ENCODE data around the gene DLEC1.
A peak's percentile ranks its signal among the peaks of the same experiment; 100 is the strongest.

Gene DLEC1

GRCh38 chr3:38001456-38002081 lies 37.4 kb upstream of the DLEC1 start:
- TF ChIP-seq, protein P1, sequence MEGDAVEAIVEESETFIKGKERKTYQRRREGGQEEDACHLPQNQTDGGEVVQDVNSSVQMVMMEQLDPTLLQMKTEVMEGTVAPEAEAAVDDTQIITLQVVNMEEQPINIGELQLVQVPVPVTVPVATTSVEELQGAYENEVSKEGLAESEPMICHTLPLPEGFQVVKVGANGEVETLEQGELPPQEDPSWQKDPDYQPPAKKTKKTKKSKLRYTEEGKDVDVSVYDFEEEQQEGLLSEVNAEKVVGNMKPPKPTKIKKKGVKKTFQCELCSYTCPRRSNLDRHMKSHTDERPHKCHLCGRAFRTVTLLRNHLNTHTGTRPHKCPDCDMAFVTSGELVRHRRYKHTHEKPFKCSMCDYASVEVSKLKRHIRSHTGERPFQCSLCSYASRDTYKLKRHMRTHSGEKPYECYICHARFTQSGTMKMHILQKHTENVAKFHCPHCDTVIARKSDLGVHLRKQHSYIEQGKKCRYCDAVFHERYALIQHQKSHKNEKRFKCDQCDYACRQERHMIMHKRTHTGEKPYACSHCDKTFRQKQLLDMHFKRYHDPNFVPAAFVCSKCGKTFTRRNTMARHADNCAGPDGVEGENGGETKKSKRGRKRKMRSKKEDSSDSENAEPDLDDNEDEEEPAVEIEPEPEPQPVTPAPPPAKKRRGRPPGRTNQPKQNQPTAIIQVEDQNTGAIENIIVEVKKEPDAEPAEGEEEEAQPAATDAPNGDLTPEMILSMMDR (IDR thresholded peaks at IDR 0.05; ENCODE audit: insufficient read depth, low read depth, low read length, missing control alignments), result peak; percentile 8
- no peak overlapping the region for H3K4me3 ChIP-seq (ENCODE audit: low read depth, low read length)
- DNase-seq (ENCODE audit: low read depth), result no peak

GRCh38 chr3:38002291-38002876 lies 36.6 kb upstream of the DLEC1 start:
- no peak for DNase-seq (ENCODE audit: low read depth)
- TF ChIP-seq, protein P1 (IDR thresholded peaks at IDR 0.05; ENCODE audit: insufficient read depth, low read depth, low read length, missing control alignments), result no peak
- no peak overlapping the region for H3K4me3 ChIP-seq (ENCODE audit: low read depth, low read length)

DNA sequence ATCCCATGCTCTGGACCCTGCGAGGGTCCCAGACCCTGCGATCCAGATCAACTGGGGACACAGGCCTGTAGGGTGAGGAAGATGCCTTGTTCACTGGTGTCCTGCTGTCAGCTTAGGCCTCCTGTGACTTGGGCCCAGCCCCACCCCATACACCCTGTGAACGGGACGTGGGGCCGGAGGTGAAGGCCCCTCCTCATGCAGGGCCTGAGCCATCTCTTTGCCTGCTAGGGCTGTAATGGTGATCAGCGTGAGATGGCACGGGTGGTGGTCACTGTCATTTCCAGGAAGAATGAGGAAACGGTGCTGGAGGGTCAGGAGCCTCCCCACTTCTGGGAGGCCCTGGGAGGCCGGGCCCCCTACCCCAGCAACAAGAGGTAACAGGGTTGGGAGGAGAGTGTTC lies 36.1 kb upstream of the DLEC1 start:
- TF ChIP-seq, protein P1 (IDR thresholded peaks at IDR 0.05; ENCODE audit: insufficient read depth, low read depth, low read length, missing control alignments), result no peak
- DNase-seq (ENCODE audit: low read depth), result no peak
- H3K4me3 ChIP-seq (ENCODE audit: low read depth, low read length), result no peak overlapping the region

DNA sequence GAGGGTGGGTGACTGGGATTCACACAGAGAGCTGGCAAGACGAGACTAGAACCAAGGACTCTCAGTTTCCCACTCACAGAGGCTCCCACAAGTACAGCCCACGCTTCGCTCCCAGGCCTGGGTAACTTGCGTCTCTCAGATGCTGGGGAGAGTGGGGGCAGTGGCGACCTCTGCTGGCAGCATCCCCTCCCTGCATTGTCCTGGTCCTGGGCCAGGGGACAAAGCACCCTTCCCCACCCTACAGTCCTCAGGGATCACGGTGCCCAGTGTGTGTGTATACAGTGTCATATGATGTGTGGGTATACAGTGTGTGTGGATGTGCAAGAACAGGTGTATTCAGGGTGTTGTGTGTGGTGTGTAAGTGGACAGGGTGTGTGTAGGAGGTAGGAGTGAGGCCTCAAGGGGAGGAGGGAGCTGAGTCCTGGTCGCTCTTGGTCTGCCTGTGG lies 35.6 kb upstream of the DLEC1 start:
- peak; percentile 50 for DNase-seq (ENCODE audit: low read depth)
- H3K4me3 ChIP-seq (ENCODE audit: low read depth, low read length), result no peak overlapping the region
- TF ChIP-seq, protein P1 (IDR thresholded peaks at IDR 0.05; ENCODE audit: insufficient read depth, low read depth, low read length, missing control alignments), result peak; percentile 89

GRCh38 chr3:38003817-38004414 lies 35.1 kb upstream of the DLEC1 start:
- TF ChIP-seq, protein P1 (IDR thresholded peaks at IDR 0.05; ENCODE audit: insufficient read depth, low read depth, low read length, missing control alignments), result no peak
- DNase-seq (ENCODE audit: low read depth), result no peak

GRCh38 chr3:38004415-38005075 lies 34.5 kb upstream of the DLEC1 start:
- TF ChIP-seq, protein P1 (IDR thresholded peaks at IDR 0.05; ENCODE audit: insufficient read depth, low read depth, low read length, missing control alignments), result peak; percentile 65
- H3K4me3 ChIP-seq (ENCODE audit: low read depth, low read length), result no peak overlapping the region
- peak; percentile 56 for DNase-seq (ENCODE audit: low read depth)

More at GRCh38 chr3:38003817-38004414, 35.1 kb upstream of the DLEC1 start:
- H3K4me3 ChIP-seq (ENCODE audit: low read depth, low read length), result no peak overlapping the region
